Dermis microvascular lymphatic vessel endothelial cell (primary cell): ENCODE measurements around the gene MSH2. TPM values are rescaled to one million over a fixed set of nuclear protein-coding genes. Genes with fewer than 3 reads are reported as not detected.

Experiments
- DNase-seq, 2 donors: peaks; one replicate each; pipeline versions ENCODE4 v3.0.0 to v3.0.0-alpha.2; 2010; ENCODE audit warnings: low read depth in 2 of 2
- total RNA-seq: library from RNA; depleted of rRNA; stranded (reverse); fragments of >200 nt; gene quantifications from 2 replicates; pipeline ENCODE4 v1.2.1, GENCODE V29; 2014

MSH2 gene
- total RNA-seq, 1 donor from 2014 or later: 31.1 TPM

DNA sequence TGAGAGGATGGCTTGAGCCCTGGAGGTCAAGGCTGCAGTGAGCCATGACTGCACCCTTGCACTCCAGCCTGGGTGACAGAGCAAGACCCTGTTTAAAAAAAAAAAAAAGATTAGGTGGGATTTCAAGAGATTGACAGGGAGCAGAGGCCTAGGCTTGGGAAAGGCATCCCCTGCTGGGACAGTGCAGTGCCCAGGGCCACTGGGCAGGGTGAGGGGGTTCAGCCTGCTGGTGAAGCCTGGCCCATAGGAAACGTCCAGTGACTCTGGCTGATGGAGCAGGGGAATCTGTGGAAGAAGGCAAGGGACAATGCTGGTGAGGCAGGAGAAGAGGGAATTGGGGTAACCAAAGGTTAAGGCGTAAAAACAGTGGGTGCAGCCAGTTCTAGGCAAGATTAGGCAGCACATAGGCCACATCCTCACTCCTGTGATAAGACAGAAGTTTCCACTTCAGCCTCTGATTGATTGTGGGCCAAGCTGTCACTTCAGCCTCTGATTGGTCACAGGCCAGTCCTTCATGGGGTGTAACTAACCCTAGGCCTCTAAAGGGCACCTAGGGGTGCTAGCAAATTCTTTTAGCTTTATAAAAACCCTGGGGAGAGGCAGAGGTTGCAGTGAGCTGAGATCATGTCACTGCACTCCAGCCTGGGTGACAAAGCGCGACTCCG, 128.6 kb downstream of the MSH2 start:
- DNase-seq: no peak

Other genes starting within 250 kb of the MSH2 start
- under 0.01 TPM in 1 of 2 replicates, not detected in the other for gene STPG4, start 247.8 kb upstream of the MSH2 start, total RNA-seq
- gene CALM2, start 226.6 kb upstream of the MSH2 start, total RNA-seq: 290 and 365 TPM in 2 replicates
- 0.13 and 1.1 TPM in 2 replicates for gene EPCAM, start 33.8 kb upstream of the MSH2 start, total RNA-seq
- gene KCNK12, start 167.8 kb downstream of the MSH2 start, total RNA-seq: under 0.01 TPM in 1 of 2 replicates, not detected in the other